ENCODE measurements around the gene TMEM18.

- TF ChIP-seq CTCF (IDR thresholded peaks at IDR 0.05) (no peak), TCF7L2 (IDR thresholded peaks at IDR 0.05; ENCODE audit: low read depth, low read length) (no peak), POLR2AphosphoS5 (IDR thresholded peaks at IDR 0.05; ENCODE audit: low read depth, low read length) (no peak), REST (IDR thresholded peaks at IDR 0.05; ENCODE audit: insufficient read depth in 1 of 2, low read depth in 2 of 2, low read length in 1 of 2) (no peak), SIN3A (IDR thresholded peaks at IDR 0.05; ENCODE audit: borderline replicate concordance, insufficient read depth, low read depth, low read length) (no peak)
Measured at GRCh38 chr2:648476-649424, 28.5 kb downstream of the TMEM18 start.
